ENCODE results near the gene ZPR1.
A peak's percentile ranks its signal among the peaks of the same experiment; 100 is the strongest.

GRCh38 chr11:116835791-116836631 is 48.2 kb upstream of the ZPR1 start:
- TF ChIP-seq CTCF (tag by site-specific recombination; IDR thresholded peaks at IDR 0.05) (peak; percentile 90), KLF8 (tag by site-specific recombination; IDR thresholded peaks at IDR 0.05) (no peak), KLF10 (tag by site-specific recombination; IDR thresholded peaks at IDR 0.05) (no peak), MEIS1 (CRISPR knock-in tag; IDR thresholded peaks at IDR 0.05; ENCODE audit: borderline replicate concordance) (no peak), ZNF221 (tag by site-specific recombination; IDR thresholded peaks at IDR 0.05; ENCODE audit: borderline replicate concordance) (no peak), BCL11A (tag by site-specific recombination; IDR thresholded peaks at IDR 0.05; ENCODE audit: low read depth) (no peak), GLIS2 (tag by site-specific recombination; IDR thresholded peaks at IDR 0.05) (peak; percentile 54; the same call in 1 of the 2 replicates), REST (tag by site-specific recombination; IDR thresholded peaks at IDR 0.05) (no peak), TCF7L2 (IDR thresholded peaks at IDR 0.05; ENCODE audit: borderline replicate concordance, low read depth, low read length) (no peak)
